Measurements from ENCODE around the gene PRKCA.

- TF ChIP-seq POLR2AphosphoS5 (IDR thresholded peaks at IDR 0.05; ENCODE audit: low read depth, low read length) (no peak), POLR2A (IDR thresholded peaks at IDR 0.05; ENCODE audit: low read depth, low read length) (no peak)
Observed at GRCh38 chr17:66549731-66550207, 247.4 kb downstream of the PRKCA start.
